ENCODE data around the gene FAM110A.

DNA sequence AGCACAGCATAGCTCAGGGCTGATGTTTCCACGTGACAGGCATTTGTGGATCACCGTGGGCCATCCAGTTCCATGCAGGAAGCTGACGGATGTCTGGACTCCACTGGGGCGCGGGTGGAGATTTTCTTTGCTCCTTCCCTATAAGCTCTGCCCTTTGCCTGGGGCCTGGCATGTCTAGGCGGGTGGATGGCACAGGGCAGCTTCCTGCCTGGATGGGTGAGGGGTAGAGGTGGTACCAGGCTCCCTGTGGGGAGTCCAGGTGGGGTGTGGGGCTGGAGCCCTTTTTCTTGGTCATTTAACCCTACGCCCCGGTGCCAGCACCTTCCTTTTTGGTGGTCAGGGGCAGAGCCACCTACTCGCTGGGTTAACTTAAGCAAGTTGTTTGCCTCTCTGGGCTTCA, 10.4 kb downstream of the FAM110A start:
- TF ChIP-seq, protein P1, sequence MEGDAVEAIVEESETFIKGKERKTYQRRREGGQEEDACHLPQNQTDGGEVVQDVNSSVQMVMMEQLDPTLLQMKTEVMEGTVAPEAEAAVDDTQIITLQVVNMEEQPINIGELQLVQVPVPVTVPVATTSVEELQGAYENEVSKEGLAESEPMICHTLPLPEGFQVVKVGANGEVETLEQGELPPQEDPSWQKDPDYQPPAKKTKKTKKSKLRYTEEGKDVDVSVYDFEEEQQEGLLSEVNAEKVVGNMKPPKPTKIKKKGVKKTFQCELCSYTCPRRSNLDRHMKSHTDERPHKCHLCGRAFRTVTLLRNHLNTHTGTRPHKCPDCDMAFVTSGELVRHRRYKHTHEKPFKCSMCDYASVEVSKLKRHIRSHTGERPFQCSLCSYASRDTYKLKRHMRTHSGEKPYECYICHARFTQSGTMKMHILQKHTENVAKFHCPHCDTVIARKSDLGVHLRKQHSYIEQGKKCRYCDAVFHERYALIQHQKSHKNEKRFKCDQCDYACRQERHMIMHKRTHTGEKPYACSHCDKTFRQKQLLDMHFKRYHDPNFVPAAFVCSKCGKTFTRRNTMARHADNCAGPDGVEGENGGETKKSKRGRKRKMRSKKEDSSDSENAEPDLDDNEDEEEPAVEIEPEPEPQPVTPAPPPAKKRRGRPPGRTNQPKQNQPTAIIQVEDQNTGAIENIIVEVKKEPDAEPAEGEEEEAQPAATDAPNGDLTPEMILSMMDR (conservative IDR thresholded peaks at IDR 0.05; ENCODE audit: low read depth, low read length) = no peak
- TF ChIP-seq EZH2 (IDR thresholded peaks at IDR 0.05; ENCODE audit: borderline replicate concordance, low read depth, low read length, poor library complexity, severe bottlenecking) = no peak

Data from A673 (cell line).